Endothelial cell of umbilical vein (primary cell): ENCODE measurements around the gene BMPR1B. TPM values are rescaled to one million over a fixed set of nuclear protein-coding genes. Genes with fewer than 3 reads are reported as not detected.

ENCODE experiments used
- BruUV-seq: library from RNA; stranded (reverse); fragments of 400-500 nt; replicated peaks from 2 replicates; lab custom pipeline; 2021; lab: Mats Ljungman, UMichigan
- CTCF ChIA-PET: fragments of 300-600, 350-600 bp; sonication (Branson Sonifier 250); formaldehyde crosslinking; loops from one replicate; lab custom pipeline; 2021; ENCODE audit warnings: antibody characterized with exemption, inconsistent platforms; lab: Charles Lee
- POLR2A ChIA-PET: fragments of 300-600, 350-600 bp; sonication (Branson Sonifier 250); formaldehyde crosslinking; loops from one replicate; lab custom pipeline; 2021; ENCODE audit warnings: antibody characterized with exemption, inconsistent platforms; lab: Charles Lee
- DNase-seq: peaks from one replicate; pipeline ENCODE4 v3.0.0-alpha.2; 2011; ENCODE audit warnings: low read depth, low spot score
- FAIRE-seq: peaks from 2 replicates; lab custom pipeline; 2011; peaks lifted over from hg19 to GRCh38; lab: Jason Lieb, UNC
- H2AFZ ChIP-seq: 2 replicates; pipeline ENCODE4 v1.6.0; 2012; ENCODE audit warnings: low read depth, low read length, control low read depth, inconsistent platforms
- H3K27ac ChIP-seq: 2 replicates; pipeline ENCODE4 v1.5.1; 2011; ENCODE audit warnings: low read depth, mild to moderate bottlenecking, control low read depth, low read length, moderate library complexity; ENCODE audit not compliant: insufficient read depth
- H3K27me3 ChIP-seq, 2 experiments: 2 replicates each; pipeline versions ENCODE4 v1.6.0 to v1.6.1; 2011; ENCODE audit warnings: low read length in 2 of 2, mixed read lengths in 1 of 2; ENCODE audit not compliant: control insufficient read depth in 2 of 2, insufficient read depth in 2 of 2
- H3K36me3 ChIP-seq, 2 experiments: 2 replicates in 1 of 2; 3 replicates in 1 of 2; pipeline ENCODE4 v1.5.1; 2011; ENCODE audit warnings: low read length in 2 of 2, mild to moderate bottlenecking in 1 of 2, moderate library complexity in 1 of 2; ENCODE audit not compliant: control insufficient read depth in 2 of 2, insufficient read depth in 2 of 2; ENCODE audit errors: extremely low read depth in 1 of 2
- H3K4me1 ChIP-seq: 3 replicates; pipeline ENCODE4 v1.5.1; 2011; ENCODE audit warnings: mild to moderate bottlenecking, low read length; ENCODE audit not compliant: control insufficient read depth, insufficient read depth; ENCODE audit errors: extremely low read depth
- H3K4me2 ChIP-seq: 2 replicates; pipeline ENCODE4 v1.6.1; 2011; ENCODE audit warnings: low read length, control low read depth, mixed read lengths; ENCODE audit not compliant: insufficient read depth
- H3K4me3 ChIP-seq, 3 experiments: fragments of 200-600 bp in 1 of 3; sonication (generic), shearing (Covaris generic) in 1 of 3; replicated peaks in 1 of 3; 2 replicates each; pipeline ENCODE4 v1.5.1; 2011 to 2016; ENCODE audit warnings: control low read depth in 3 of 3, low read length in 3 of 3, mild to moderate bottlenecking in 2 of 3, inconsistent platforms in 1 of 3, low read depth in 1 of 3, moderate library complexity in 1 of 3; ENCODE audit not compliant: insufficient read depth in 1 of 3
- H3K79me2 ChIP-seq: 2 replicates; pipeline ENCODE4 v1.6.0; 2012; ENCODE audit warnings: low read length, inconsistent platforms; ENCODE audit not compliant: control insufficient read depth, insufficient read depth
- H3K9ac ChIP-seq: replicated peaks from 2 replicates; pipeline ENCODE3; 2011; ENCODE audit warnings: low read length, control low read depth; ENCODE audit not compliant: insufficient read depth; ENCODE audit errors: extremely low read depth
- H3K9me1 ChIP-seq: replicated peaks from 3 replicates; pipeline ENCODE4 v1.6.0; 2011; ENCODE audit warnings: mild to moderate bottlenecking, low read length; ENCODE audit not compliant: control insufficient read depth, insufficient read depth; ENCODE audit errors: extremely low read depth
- H3K9me3 ChIP-seq: replicated peaks from 2 replicates; pipeline ENCODE4 v1.5.1; 2012; ENCODE audit warnings: low read length, inconsistent platforms; ENCODE audit not compliant: control insufficient read depth, insufficient read depth
- H4K20me1 ChIP-seq: replicated peaks from 2 replicates; pipeline ENCODE3; 2011; ENCODE audit warnings: mild to moderate bottlenecking, low read length; ENCODE audit not compliant: control insufficient read depth, insufficient read depth; ENCODE audit errors: extremely low read depth
- EZH2 ChIP-seq: IDR thresholded peaks from 2 replicates; pipeline ENCODE4 v1.6.1; 2012; ENCODE audit warnings: borderline replicate concordance, low read depth, mild to moderate bottlenecking, moderate library complexity, low read length, inconsistent platforms; ENCODE audit not compliant: severe bottlenecking
- FOS ChIP-seq: IDR thresholded peaks from 2 replicates; pipeline ENCODE4 v1.6.1; 2011; ENCODE audit warnings: mild to moderate bottlenecking, low read length, moderate library complexity, borderline replicate concordance; ENCODE audit not compliant: insufficient read depth
- GATA2 ChIP-seq: IDR thresholded peaks from 2 replicates; pipeline ENCODE4 v1.7.0; 2011; ENCODE audit warnings: low read depth, mild to moderate bottlenecking, moderate library complexity, mixed read lengths, low read length; ENCODE audit not compliant: insufficient read length, insufficient read depth
- JUN ChIP-seq: IDR thresholded peaks from 2 replicates; pipeline ENCODE4 v1.6.1; 2011; ENCODE audit warnings: borderline replicate concordance, low read depth; ENCODE audit not compliant: insufficient read length, insufficient read depth
- MYC ChIP-seq: IDR thresholded peaks from one replicate; pipeline ENCODE4 v1.6.1; 2011; ENCODE audit warnings: mild to moderate bottlenecking, low read depth, low read length
- POLR2A ChIP-seq: IDR thresholded peaks from 2 replicates; pipeline ENCODE4 v1.6.1; 2012; ENCODE audit warnings: low read depth, mild to moderate bottlenecking, control low read depth, low read length
- POLR2AphosphoS5 ChIP-seq: IDR thresholded peaks from 2 replicates; pipeline ENCODE4 v1.6.1; 2012; ENCODE audit warnings: low read depth, mild to moderate bottlenecking, control low read depth, low read length, moderate library complexity; ENCODE audit not compliant: insufficient read depth
- dilution Hi-C: fragments of 300-500 bp; cut with MboI; formaldehyde crosslinking; loops from one replicate; pipeline ENCODE4 v1.15.0; 2019; ENCODE audit warnings: low sequenced_read_pairs; ENCODE audit not compliant: extremely low pct_ligation_motif_present
- intact Hi-C: fragments of 100-400 bp; cut with micrococcal nuclease; formaldehyde crosslinking; loops from one replicate; pipeline ENCODE4 v1.10.0; 2022
- polyA plus RNA-seq, 4 experiments: library from polyadenylated mRNA; depleted of rRNA in 3 of 4; stranded (reverse) in 3 of 4; unstranded in 1 of 4; fragments of >200 nt; gene quantifications; 2 replicates each; pipeline versions ENCODE4 v1.2.1 to v1.2.3, GENCODE V29; 2011 to 2012; ENCODE audit warnings: missing spikeins in 1 of 4
- total RNA-seq: library from RNA; stranded (reverse); gene quantifications from 2 replicates; pipeline ENCODE4 v1.2.3, GENCODE V29; 2021
- TF ChIP-seq, protein P1 (sequence below): IDR thresholded peaks from 2 replicates; pipeline ENCODE4 v1.6.1; 2011; ENCODE audit not compliant: insufficient read depth, insufficient read length
- TF ChIP-seq, protein P2 (sequence below), 2 donors: IDR thresholded peaks; 1 replicate in 1 of 2; 2 replicates in 1 of 2; pipeline ENCODE4 v1.5.1; 2011; ENCODE audit warnings: low read length in 2 of 2, mild to moderate bottlenecking in 2 of 2, moderate library complexity in 2 of 2, control low read depth in 1 of 2, inconsistent platforms in 1 of 2, low read depth in 1 of 2; ENCODE audit not compliant: insufficient read depth in 1 of 2; ENCODE audit errors: extremely low read depth in 1 of 2

Gene BMPR1B
- total and polyA plus RNA-seq, 2 donors (not counting 3 experiments of a cell fraction or from before 2014, with no cell fraction given), result 0.28 to 2.1 TPM

DNA sequence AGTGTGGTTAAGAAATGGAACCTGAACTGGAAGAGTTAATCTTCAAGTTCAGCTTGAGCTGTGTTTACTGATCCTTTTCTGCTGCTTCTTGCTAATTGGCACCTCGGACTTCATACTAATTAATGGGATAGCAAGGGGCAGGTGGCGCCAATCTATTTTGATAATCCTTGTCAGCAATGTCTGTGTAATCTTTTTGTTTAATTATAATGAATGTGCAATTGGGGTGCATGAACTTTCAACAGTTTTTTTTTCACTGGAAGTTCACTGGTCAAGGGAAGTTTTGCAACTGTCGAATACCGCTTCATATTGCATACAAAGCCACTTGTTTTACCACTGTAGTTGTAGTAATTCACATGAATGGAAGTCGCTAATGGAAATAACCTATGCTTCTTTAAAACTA is 261.0 kb downstream of the BMPR1B start:
- POLR2A ChIA-PET, result no interaction called here
- TF ChIP-seq FOS (no peak), EZH2 (no peak), JUN (no peak), POLR2A (no peak), GATA2 (no peak), POLR2AphosphoS5 (no peak), MYC (no peak)
- TF ChIP-seq, protein P1, sequence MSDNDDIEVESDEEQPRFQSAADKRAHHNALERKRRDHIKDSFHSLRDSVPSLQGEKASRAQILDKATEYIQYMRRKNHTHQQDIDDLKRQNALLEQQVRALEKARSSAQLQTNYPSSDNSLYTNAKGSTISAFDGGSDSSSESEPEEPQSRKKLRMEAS, result no peak
- TF ChIP-seq, protein P2, sequence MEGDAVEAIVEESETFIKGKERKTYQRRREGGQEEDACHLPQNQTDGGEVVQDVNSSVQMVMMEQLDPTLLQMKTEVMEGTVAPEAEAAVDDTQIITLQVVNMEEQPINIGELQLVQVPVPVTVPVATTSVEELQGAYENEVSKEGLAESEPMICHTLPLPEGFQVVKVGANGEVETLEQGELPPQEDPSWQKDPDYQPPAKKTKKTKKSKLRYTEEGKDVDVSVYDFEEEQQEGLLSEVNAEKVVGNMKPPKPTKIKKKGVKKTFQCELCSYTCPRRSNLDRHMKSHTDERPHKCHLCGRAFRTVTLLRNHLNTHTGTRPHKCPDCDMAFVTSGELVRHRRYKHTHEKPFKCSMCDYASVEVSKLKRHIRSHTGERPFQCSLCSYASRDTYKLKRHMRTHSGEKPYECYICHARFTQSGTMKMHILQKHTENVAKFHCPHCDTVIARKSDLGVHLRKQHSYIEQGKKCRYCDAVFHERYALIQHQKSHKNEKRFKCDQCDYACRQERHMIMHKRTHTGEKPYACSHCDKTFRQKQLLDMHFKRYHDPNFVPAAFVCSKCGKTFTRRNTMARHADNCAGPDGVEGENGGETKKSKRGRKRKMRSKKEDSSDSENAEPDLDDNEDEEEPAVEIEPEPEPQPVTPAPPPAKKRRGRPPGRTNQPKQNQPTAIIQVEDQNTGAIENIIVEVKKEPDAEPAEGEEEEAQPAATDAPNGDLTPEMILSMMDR (IDR thresholded peaks at IDR 0.05; ENCODE audit: extremely low read depth in 1 of 2, insufficient read depth in 1 of 2, low read depth in 1 of 2, low read length in 2 of 2), result no peak
- Histone ChIP-seq H3K4me2 (no peak overlapping the region), H3K4me1 (peaks cover 4% of the 10 kb centered on the region), H3K9me3 (no peaks in the 10 kb centered on the region), H3K4me3 (no peak overlapping the region), H3K27me3 (no peaks in the 10 kb centered on the region), H4K20me1 (no peaks in the 10 kb centered on the region), H3K27ac (no peak overlapping the region), H3K36me3 (no peaks in the 10 kb centered on the region), H2AFZ (no peak overlapping the region), H3K9ac (no peak overlapping the region), H3K79me2 (no peaks in the 10 kb centered on the region), H3K9me1 (no peaks in the 10 kb centered on the region)
- intact Hi-C loops (no loop called here), dilution Hi-C loops (no loop called here)
- no peak for DNase-seq
- CTCF ChIA-PET, result no interaction called here
- no TSS peak for BruUV-seq
- no peak for FAIRE-seq
